Common myeloid progenitor, CD34-positive (primary cell): ENCODE data around the gene ABI3BP.
"Not testable (repeated sequence)": the region's sequence is repeated elsewhere in the genome, so short reads cannot be mapped to it uniquely, and the experiment has no call there.

Source experiments
- CTCF ChIA-PET: fragments of 350-600 bp; sonication (Branson Sonifier 250); formaldehyde crosslinking; loops from one replicate; lab custom pipeline; 2021; ENCODE audit warnings: antibody characterized with exemption; lab: Charles Lee
- POLR2A ChIA-PET: fragments of 350-600 bp; sonication (Branson Sonifier 250); formaldehyde crosslinking; loops from one replicate; lab custom pipeline; 2021; ENCODE audit warnings: antibody characterized with exemption; lab: Charles Lee
- DNase-seq, 3 donors: peaks; one replicate each; pipeline versions ENCODE4 v3.0.0 to v3.0.0-alpha.2; 2013
- H3K27ac ChIP-seq, 2 experiments: 1 replicate in 1 of 2; 2 replicates in 1 of 2; pipeline ENCODE4 v1.7.0; 2013; ENCODE audit warnings: inconsistent platforms in 2 of 2, low read length in 2 of 2, mild to moderate bottlenecking in 2 of 2, low read depth in 1 of 2, moderate library complexity in 1 of 2; ENCODE audit not compliant: severe bottlenecking in 2 of 2, insufficient read depth in 1 of 2, poor library complexity in 1 of 2
- H3K27me3 ChIP-seq, 5 experiments: replicated peaks in 2 of 5; 1 replicate in 3 of 5; 2 replicates in 2 of 5; pipeline versions ENCODE4 v1.6.1 to v1.7.0; 2013; ENCODE audit warnings: low read length in 4 of 5, mild to moderate bottlenecking in 2 of 5, moderate library complexity in 2 of 5, inconsistent platforms in 1 of 5; ENCODE audit not compliant: insufficient read depth in 5 of 5, control insufficient read depth in 4 of 5
- H3K36me3 ChIP-seq, 4 experiments: 1 replicate in 2 of 4; 2 replicates in 2 of 4; pipeline versions ENCODE4 v1.6.1 to v1.7.0; 2013; ENCODE audit warnings: low read length in 3 of 4, control low read depth in 1 of 4, mild to moderate bottlenecking in 1 of 4; ENCODE audit not compliant: control insufficient read depth in 4 of 4, insufficient read depth in 4 of 4
- H3K4me1 ChIP-seq, 4 experiments: 1 replicate in 3 of 4; 2 replicates in 1 of 4; pipeline versions ENCODE4 v1.6.1 to v1.7.1; 2013; ENCODE audit warnings: low read length in 3 of 4, mild to moderate bottlenecking in 3 of 4, control low read depth in 1 of 4, inconsistent platforms in 1 of 4, moderate library complexity in 1 of 4; ENCODE audit not compliant: control insufficient read depth in 4 of 4, insufficient read depth in 4 of 4; ENCODE audit errors: control extremely low read depth in 1 of 4
- H3K4me3 ChIP-seq, 7 experiments: 1 replicate in 4 of 7; 2 replicates in 3 of 7; pipeline versions ENCODE4 v1.5.1 to v1.7.0; 2013; ENCODE audit warnings: mild to moderate bottlenecking in 7 of 7, low read length in 6 of 7, moderate library complexity in 6 of 7, inconsistent platforms in 2 of 7, low read depth in 2 of 7, control low read depth in 1 of 7; ENCODE audit not compliant: insufficient read depth in 4 of 7, control insufficient read depth in 1 of 7; ENCODE audit errors: extremely low read depth in 1 of 7
- H3K9me3 ChIP-seq, 5 experiments: 1 replicate in 4 of 5; 2 replicates in 1 of 5; pipeline versions ENCODE4 v1.6.1 to v1.7.1; 2013; ENCODE audit warnings: low read length in 4 of 5, mild to moderate bottlenecking in 2 of 5, inconsistent platforms in 1 of 5, low read depth in 1 of 5, moderate library complexity in 1 of 5; ENCODE audit not compliant: control insufficient read depth in 4 of 5, insufficient read depth in 2 of 5; ENCODE audit errors: control extremely low read depth in 1 of 5
- WGBS: methylation state at CpG from one replicate; pipeline ENCODE4 v1.1.5; 2013; ENCODE audit not compliant: insufficient coverage; 5-methylcytosine and 5-hydroxymethylcytosine counted together

Gene ABI3BP

GRCh38 chr3:101036213-101036618 lies 43.0 kb upstream of the ABI3BP start:
- WGBS, result 100% methylated on average over 1 of the region's 1 CpG
- POLR2A ChIA-PET, result no interaction called here
- Histone ChIP-seq H3K4me3 (no peak overlapping the region), H3K27me3 (no peaks in the 10 kb centered on the region), H3K27ac (no peak overlapping the region), H3K4me1 (no peaks in the 10 kb centered on the region), H3K9me3 (peaks cover 0 to 2% (median 0%) of the 10 kb centered on the region in 5 experiments), H3K36me3 (no peaks in the 10 kb centered on the region)
- no peak for DNase-seq
- CTCF ChIA-PET, result no interaction called here

DNA sequence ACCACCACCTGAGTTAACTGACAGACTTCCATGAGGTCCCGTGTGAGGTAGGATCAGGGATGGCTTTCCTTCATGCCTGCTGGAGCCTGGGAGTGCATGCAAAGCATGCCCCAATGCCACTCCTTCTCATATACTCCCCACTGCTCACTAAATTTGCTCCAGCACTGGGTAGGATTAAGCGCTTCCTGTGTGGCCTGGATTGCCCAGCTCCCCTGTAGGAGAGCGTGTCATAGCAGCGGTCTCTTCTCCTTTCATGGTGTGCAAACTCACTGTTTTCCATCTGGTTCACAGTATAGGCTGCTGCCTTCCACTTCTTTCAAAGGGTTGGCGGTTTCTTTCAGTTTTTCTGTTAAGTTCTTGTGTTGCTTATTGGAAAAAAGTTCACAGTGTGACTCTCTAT lies 34.1 kb upstream of the ABI3BP start:
- no peak overlapping the region for H3K27ac ChIP-seq
- peaks cover 0 to 9% (median 0%) of the 10 kb centered on the region in 5 experiments for H3K9me3 ChIP-seq
- 100% methylated on average over 3 of the region's 5 CpGs for WGBS
- POLR2A ChIA-PET, result no interaction called here
- no peaks in the 10 kb centered on the region for H3K4me1 ChIP-seq
- H3K4me3 ChIP-seq, result no peak overlapping the region
- CTCF ChIA-PET, result no interaction called here
- no peaks in the 10 kb centered on the region for H3K36me3 ChIP-seq
- DNase-seq, result no peak
- no peaks in the 10 kb centered on the region for H3K27me3 ChIP-seq

GRCh38 chr3:101026881-101027280 lies 33.7 kb upstream of the ABI3BP start:
- H3K4me3 ChIP-seq, result no peak overlapping the region
- ChIA-PET CTCF (no interaction called here), POLR2A (no interaction called here)

GRCh38 chr3:101026244-101026643 lies 33.0 kb upstream of the ABI3BP start:
- Histone ChIP-seq H3K9me3 (peaks cover 0 to 7% (median 0%) of the 10 kb centered on the region in 5 experiments), H3K4me1 (no peaks in the 10 kb centered on the region), H3K4me3 (no peak overlapping the region), H3K27me3 (no peaks in the 10 kb centered on the region), H3K27ac (no peak overlapping the region), H3K36me3 (no peaks in the 10 kb centered on the region)
- DNase-seq, result no peak
- CTCF ChIA-PET, result no interaction called here
- WGBS, result 100% methylated on average over 2 of the region's 2 CpGs
- POLR2A ChIA-PET, result no interaction called here

More at GRCh38 chr3:101026881-101027280, 33.7 kb upstream of the ABI3BP start:
- DNase-seq, result no peak
- no peaks in the 10 kb centered on the region for H3K36me3 ChIP-seq
- no peaks in the 10 kb centered on the region for H3K27me3 ChIP-seq
- H3K9me3 ChIP-seq, result peaks cover 0 to 7% (median 0%) of the 10 kb centered on the region in 5 experiments
- 100% methylated on average over 2 of the region's 2 CpGs for WGBS
- H3K4me1 ChIP-seq, result no peaks in the 10 kb centered on the region
- H3K27ac ChIP-seq, result no peak overlapping the region

DNA sequence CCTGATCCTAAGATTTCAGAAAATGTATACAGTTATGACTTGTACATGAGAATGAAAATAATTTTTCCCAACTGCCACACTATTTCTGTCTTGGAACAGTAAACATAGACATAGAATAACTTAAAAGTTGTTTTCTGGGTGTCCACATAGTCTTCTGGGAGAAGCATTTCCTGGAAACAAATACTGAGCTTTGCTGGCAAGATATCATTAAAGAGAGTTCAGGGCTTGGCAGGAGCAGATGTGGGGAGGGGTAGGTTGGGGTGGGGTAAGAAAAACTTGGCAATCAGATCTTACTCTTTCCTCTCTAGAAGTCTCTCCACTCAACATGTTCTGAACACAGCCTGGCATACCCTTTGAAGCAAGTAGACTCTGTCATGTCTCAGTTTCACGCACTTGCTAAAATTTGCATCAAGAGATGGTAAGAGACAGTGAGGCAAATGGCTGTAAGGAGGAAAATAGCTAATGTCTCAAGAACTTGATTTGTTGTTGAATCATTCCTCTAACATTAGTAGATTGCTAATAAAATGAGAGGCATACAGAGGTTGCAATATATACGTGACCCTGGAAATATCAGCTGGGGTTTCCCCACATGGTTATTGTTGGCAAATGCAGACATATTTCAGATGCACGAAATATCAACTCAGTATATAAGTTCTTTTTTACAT lies 27.3 kb upstream of the ABI3BP start:
- no peak for DNase-seq
- Histone ChIP-seq H3K27me3 (no peaks in the 10 kb centered on the region), H3K27ac (no peak overlapping the region), H3K9me3 (peaks cover 0 to 1% (median 0%) of the 10 kb centered on the region in 5 experiments), H3K4me1 (no peaks in the 10 kb centered on the region), H3K4me3 (no peak overlapping the region), H3K36me3 (no peaks in the 10 kb centered on the region)
- CTCF ChIA-PET, result no interaction called here
- 100% methylated on average over 1 of the region's 3 CpGs for WGBS
- POLR2A ChIA-PET, result no interaction called here

- 100% methylated on average over 1 of the region's 1 CpG for WGBS
- no peaks in the 10 kb centered on the region for H3K36me3 ChIP-seq
- H3K9me3 ChIP-seq, result no peaks in the 10 kb centered on the region
- no peaks in the 10 kb centered on the region for H3K4me1 ChIP-seq
- no peak overlapping the region for H3K27ac ChIP-seq
- ChIA-PET POLR2A (no interaction called here), CTCF (no interaction called here)
- no peaks in the 10 kb centered on the region for H3K27me3 ChIP-seq
- DNase-seq, result no peak
- H3K4me3 ChIP-seq, result no peak overlapping the region
Observed at GRCh38 chr3:101017017-101017416, 23.8 kb upstream of the ABI3BP start.

GRCh38 chr3:101012312-101012711 lies 19.1 kb upstream of the ABI3BP start:
- H3K4me3 ChIP-seq, CTCF ChIA-PET, DNase-seq, H3K27ac ChIP-seq, POLR2A ChIA-PET, H3K9me3 ChIP-seq, H3K4me1 ChIP-seq, H3K36me3 ChIP-seq, H3K27me3 ChIP-seq: not testable (repeated sequence)
- 100% methylated on average over 7 of the region's 9 CpGs for WGBS
